Superior temporal gyrus (tissue), 1 donor: ENCODE measurements around the gene USP17L5.
"Not testable (repeated sequence)": the region's sequence is repeated elsewhere in the genome, so short reads cannot be mapped to it uniquely, and the experiment has no call there.

Experiments used
- DNase-seq: peaks from one replicate; pipeline ENCODE4 v3.0.0-alpha.2; 2016; ENCODE audit errors: extremely low spot score

Gene USP17L5, protein sequence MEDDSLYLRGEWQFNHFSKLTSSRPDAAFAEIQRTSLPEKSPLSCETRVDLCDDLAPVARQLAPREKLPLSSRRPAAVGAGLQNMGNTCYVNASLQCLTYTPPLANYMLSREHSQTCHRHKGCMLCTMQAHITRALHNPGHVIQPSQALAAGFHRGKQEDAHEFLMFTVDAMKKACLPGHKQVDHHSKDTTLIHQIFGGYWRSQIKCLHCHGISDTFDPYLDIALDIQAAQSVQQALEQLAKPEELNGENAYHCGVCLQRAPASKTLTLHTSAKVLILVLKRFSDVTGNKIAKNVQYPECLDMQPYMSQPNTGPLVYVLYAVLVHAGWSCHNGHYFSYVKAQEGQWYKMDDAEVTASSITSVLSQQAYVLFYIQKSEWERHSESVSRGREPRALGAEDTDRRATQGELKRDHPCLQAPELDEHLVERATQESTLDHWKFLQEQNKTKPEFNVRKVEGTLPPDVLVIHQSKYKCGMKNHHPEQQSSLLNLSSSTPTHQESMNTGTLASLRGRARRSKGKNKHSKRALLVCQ

DNA sequence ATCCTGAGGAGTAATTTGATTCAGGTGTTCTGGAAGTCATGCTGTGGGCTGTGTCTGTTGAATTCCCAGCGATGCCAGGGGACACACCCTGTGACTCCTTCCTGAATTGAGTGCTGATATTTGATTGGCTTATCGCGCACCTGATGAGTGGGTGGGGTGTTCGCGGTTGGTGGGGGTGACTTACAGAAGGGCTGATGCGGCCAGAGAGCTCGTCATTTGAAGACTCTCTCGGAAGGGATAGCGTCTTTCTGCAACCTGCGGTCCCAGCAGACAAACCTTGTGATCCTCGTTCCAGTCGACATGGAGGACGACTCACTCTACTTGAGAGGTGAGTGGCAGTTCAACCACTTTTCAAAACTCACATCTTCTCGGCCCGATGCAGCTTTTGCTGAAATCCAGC, at the start of gene USP17L5:
USP17L5 (plus strand) TSS at position 301 of the 400 bp plus-strand sequence; CDS start at position 301, 0 bp downstream.
- DNase-seq, result not testable (repeated sequence)

DNA sequence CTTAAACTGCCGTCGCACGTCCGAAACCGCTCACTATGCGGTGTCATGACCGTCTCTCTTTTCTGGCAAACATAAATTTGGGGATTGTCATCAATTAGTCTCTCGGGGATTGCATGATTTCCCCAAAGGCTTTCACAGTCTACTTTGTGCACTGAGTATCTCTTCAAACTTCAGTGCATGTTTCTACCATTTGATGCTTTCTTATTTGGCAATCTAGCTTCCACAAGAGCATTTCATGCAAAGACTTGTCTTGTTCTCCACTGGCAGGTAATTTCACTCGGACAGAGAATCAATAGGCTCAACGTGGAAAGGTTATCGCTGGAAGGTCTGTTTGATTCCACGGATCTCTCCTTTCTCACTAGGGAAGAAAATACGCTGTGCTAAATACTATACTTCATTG, 15.0 kb upstream of the USP17L5 start:
- not testable (repeated sequence) for DNase-seq

DNA sequence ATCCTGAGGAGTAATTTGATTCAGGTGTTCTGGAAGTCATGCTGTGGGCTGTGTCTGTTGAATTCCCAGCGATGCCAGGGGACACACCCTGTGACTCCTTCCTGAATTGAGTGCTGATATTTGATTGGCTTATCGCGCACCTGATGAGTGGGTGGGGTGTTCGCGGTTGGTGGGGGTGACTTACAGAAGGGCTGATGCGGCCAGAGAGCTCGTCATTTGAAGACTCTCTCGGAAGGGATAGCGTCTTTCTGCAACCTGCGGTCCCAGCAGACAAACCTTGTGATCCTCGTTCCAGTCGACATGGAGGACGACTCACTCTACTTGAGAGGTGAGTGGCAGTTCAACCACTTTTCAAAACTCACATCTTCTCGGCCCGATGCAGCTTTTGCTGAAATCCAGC, 14.3 kb upstream of the USP17L5 start, which contains the start of gene USP17L24:
USP17L24 (plus strand) TSS at position 301 of the 400 bp plus-strand sequence; CDS start at position 301, 0 bp downstream.
- not testable (repeated sequence) for DNase-seq

DNA sequence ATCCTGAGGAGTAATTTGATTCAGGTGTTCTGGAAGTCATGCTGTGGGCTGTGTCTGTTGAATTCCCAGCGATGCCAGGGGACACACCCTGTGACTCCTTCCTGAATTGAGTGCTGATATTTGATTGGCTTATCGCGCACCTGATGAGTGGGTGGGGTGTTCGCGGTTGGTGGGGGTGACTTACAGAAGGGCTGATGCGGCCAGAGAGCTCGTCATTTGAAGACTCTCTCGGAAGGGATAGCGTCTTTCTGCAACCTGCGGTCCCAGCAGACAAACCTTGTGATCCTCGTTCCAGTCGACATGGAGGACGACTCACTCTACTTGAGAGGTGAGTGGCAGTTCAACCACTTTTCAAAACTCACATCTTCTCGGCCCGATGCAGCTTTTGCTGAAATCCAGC, 9.6 kb upstream of the USP17L5 start, which contains the start of gene USP17L25:
USP17L25 (plus strand) TSS at position 301 of the 400 bp plus-strand sequence; CDS start at position 301, 0 bp downstream.
- not testable (repeated sequence) for DNase-seq

DNA sequence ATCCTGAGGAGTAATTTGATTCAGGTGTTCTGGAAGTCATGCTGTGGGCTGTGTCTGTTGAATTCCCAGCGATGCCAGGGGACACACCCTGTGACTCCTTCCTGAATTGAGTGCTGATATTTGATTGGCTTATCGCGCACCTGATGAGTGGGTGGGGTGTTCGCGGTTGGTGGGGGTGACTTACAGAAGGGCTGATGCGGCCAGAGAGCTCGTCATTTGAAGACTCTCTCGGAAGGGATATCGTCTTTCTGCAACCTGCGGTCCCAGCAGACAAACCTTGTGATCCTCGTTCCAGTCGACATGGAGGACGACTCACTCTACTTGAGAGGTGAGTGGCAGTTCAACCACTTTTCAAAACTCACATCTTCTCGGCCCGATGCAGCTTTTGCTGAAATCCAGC, 4.8 kb upstream of the USP17L5 start, which contains the start of gene USP17L26:
USP17L26 (plus strand) TSS at position 301 of the 400 bp plus-strand sequence; CDS start at position 301, 0 bp downstream.
- not testable (repeated sequence) for DNase-seq

DNA sequence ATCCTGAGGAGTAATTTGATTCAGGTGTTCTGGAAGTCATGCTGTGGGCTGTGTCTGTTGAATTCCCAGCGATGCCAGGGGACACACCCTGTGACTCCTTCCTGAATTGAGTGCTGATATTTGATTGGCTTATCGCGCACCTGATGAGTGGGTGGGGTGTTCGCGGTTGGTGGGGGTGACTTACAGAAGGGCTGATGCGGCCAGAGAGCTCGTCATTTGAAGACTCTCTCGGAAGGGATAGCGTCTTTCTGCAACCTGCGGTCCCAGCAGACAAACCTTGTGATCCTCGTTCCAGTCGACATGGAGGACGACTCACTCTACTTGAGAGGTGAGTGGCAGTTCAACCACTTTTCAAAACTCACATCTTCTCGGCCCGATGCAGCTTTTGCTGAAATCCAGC, 4.6 kb downstream of the USP17L5 start, which contains the start of gene USP17L27:
USP17L27 (plus strand) TSS at position 301 of the 400 bp plus-strand sequence; CDS start at position 301, 0 bp downstream.
- not testable (repeated sequence) for DNase-seq

DNA sequence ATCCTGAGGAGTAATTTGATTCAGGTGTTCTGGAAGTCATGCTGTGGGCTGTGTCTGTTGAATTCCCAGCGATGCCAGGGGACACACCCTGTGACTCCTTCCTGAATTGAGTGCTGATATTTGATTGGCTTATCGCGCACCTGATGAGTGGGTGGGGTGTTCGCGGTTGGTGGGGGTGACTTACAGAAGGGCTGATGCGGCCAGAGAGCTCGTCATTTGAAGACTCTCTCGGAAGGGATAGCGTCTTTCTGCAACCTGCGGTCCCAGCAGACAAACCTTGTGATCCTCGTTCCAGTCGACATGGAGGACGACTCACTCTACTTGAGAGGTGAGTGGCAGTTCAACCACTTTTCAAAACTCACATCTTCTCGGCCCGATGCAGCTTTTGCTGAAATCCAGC, 9.4 kb downstream of the USP17L5 start, which contains the start of gene USP17L28:
USP17L28 (plus strand) TSS at position 301 of the 400 bp plus-strand sequence; CDS start at position 301, 0 bp downstream.
- DNase-seq, result not testable (repeated sequence)

DNA sequence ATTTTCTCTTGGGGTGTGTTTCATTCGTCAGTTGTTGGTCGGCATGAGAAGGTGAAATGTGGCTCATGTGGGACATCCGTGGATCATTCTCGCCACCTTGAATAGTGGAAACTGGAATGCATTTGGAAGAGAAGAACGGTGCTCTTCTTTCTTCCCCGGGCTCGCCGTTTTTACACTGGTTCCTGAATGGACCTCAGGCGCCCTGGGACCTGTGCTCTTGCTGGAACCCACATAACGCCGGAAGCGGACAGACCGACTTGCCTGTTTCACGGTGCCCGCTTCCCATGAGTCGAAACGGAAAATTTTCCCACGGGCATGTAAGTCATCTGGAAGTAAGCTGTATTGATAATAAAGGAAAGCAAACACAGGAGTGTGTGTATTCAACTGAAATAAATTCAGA, 11.7 kb downstream of the USP17L5 start:
- not testable (repeated sequence) for DNase-seq

DNA sequence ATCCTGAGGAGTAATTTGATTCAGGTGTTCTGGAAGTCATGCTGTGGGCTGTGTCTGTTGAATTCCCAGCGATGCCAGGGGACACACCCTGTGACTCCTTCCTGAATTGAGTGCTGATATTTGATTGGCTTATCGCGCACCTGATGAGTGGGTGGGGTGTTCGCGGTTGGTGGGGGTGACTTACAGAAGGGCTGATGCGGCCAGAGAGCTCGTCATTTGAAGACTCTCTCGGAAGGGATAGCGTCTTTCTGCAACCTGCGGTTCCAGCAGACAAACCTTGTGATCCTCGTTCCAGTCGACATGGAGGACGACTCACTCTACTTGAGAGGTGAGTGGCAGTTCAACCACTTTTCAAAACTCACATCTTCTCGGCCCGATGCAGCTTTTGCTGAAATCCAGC, 14.1 kb downstream of the USP17L5 start, which contains the start of gene USP17L29:
USP17L29 (plus strand) TSS at position 301 of the 400 bp plus-strand sequence; CDS start at position 301, 0 bp downstream.
- DNase-seq, result not testable (repeated sequence)

DNA sequence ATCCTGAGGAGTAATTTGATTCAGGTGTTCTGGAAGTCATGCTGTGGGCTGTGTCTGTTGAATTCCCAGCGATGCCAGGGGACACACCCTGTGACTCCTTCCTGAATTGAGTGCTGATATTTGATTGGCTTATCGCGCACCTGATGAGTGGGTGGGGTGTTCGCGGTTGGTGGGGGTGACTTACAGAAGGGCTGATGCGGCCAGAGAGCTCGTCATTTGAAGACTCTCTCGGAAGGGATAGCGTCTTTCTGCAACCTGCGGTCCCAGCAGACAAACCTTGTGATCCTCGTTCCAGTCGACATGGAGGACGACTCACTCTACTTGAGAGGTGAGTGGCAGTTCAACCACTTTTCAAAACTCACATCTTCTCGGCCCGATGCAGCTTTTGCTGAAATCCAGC, 23.6 kb downstream of the USP17L5 start, which contains the start of gene USP17L30:
USP17L30 (plus strand) TSS at position 301 of the 400 bp plus-strand sequence; CDS start at position 301, 0 bp downstream.
- DNase-seq, result not testable (repeated sequence)

DNA sequence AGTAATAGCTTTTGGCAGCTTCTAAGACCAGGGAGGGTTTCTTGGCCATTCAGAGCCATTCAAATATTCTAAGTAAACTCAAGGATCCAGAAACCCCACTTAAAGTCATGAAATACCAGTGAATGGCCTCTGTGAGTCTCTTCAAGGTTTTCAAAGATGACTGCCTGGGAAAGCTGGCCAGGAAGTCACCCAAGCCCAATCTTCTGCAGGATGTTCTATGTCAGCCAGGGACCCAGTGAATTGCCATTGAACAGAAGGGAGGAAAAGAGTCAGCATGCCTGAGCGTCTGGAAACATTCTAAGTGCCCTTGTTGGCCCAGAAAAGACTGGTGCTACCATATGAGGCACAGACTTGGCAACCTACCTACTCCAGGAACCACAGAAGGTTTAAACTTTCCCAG, 40.7 kb downstream of the USP17L5 start:
- DNase-seq, result not testable (repeated sequence)

DNA sequence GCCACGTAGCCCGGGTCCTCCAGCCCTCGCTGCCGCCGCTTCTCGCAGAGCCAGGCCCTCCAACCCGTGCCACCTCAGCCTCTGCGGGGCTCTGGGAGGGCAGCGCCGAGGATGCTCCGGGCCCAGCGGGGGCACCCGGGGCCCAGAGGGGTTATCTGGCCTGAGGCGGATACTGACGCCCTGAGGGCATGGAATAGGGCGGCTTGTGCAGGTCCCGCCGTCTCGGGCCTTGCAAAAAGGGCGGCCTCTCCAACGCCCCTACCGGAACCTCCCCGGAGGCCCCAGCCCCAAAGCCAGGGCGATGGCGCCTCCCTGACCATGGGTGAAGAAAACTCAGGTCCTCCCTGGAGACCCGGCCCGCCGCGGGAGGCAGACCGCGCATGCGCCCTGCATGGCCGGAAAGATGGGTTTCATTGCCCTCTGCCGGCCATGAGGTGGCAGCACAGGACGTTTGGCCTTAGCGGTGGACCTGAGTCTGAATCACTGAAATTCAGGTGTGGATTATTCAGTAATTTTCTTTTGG, 41.9 kb downstream of the USP17L5 start:
- not testable (repeated sequence) for DNase-seq

DNA sequence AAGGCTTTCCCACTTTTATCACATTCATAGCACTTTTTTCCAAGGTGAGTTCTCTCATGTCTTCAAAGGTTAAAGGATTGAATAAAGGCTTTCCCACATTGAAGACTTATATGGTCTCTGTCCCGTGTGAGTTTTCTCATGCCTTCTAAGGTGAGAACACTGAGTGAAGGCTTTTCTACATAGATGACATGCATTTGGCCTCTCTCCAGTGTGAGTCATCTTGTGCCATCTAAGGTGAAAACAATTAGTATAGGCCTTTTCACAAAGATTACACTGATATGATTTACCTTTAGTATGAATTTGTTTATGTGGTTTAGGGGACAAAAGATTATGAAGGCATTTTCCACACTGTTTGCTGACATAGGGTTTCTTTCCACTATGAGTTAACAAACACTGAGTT, 44.9 kb downstream of the USP17L5 start:
- DNase-seq, result no peak

DNA sequence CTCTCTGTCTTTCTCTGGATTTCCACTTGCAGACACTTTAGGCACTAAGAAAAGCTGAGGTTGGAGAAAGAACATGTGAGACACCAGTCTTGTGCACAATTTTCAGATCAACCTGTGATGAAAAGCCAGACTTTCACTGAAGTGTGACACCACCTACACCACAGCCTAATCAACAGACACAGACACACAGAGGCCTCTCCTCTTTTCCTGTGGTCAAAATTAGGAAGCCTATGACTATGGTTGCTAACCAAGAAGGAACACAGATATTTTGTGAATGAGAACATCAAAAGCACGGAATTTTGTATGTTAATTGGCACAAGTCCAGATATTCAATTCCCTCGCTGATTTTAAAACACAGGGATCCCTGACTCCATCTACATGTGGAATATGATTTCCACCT, 49.8 kb downstream of the USP17L5 start:
- DNase-seq, result not testable (repeated sequence)
